ENCODE data around the gene TENM4.

TENM4 gene

DNA sequence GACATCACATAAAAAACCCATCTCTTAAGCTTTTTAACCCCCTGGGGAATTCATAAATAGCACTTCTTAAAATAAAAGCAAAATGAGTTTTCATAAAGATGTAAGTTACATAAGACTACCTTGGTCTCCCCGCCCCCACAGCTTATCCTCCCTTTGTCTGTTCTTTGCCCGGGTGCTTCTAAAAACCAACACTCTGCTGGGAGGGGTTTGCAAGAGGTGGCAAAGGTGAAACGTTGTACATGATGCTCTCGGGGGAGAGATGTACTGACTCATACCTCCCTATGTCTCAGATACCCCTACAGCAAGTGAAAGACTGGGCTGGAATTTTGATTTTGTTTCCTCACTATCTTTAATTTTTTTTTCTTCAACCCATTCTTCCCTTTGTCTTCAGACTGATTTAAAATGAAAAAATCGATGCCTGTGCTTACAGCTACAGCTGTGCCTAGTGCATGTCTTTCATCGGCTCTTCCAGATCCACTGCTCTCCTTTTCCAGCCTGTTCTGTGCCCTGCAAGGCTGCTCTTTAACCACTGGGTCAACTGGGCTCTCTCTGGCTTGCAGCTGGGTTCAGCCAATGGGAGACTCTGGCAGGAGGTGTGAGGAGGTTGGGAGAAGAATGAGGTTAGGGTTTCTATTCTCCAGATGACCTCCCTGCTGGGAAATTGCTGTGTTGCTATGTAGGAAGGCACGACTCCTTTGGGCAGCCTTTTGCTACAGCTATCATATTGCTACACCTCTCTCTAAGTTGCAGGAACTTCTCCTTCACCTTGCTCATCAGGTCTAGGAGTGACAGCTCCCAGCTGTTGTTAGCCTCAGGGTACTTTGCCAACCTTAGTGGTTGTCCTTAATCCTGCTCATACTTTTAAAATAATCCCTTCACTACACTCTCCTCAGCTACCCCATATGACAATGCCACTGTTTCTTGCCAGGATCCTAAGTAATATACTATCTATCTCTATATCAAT is 266.5 kb downstream of the TENM4 start:
- TF ChIP-seq CREB1 (IDR thresholded peaks at IDR 0.05; ENCODE audit: low read depth) = no peak
- no peak for TF ChIP-seq TEAD4 (IDR thresholded peaks at IDR 0.05)
- no peak for TF ChIP-seq NFIC (IDR thresholded peaks at IDR 0.05)
- TF ChIP-seq, protein P1, sequence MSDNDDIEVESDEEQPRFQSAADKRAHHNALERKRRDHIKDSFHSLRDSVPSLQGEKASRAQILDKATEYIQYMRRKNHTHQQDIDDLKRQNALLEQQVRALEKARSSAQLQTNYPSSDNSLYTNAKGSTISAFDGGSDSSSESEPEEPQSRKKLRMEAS (IDR thresholded peaks at IDR 0.05) = no peak
- TF ChIP-seq ZBTB7A (IDR thresholded peaks at IDR 0.05; ENCODE audit: low read depth) = no peak
- TF ChIP-seq YY1 (IDR thresholded peaks at IDR 0.05; ENCODE audit: low read depth) = no peak
- TF ChIP-seq USF1 (IDR thresholded peaks at IDR 0.05) = no peak
- TF ChIP-seq EGR1 (IDR thresholded peaks at IDR 0.05) = no peak
- TF ChIP-seq, protein P2, sequence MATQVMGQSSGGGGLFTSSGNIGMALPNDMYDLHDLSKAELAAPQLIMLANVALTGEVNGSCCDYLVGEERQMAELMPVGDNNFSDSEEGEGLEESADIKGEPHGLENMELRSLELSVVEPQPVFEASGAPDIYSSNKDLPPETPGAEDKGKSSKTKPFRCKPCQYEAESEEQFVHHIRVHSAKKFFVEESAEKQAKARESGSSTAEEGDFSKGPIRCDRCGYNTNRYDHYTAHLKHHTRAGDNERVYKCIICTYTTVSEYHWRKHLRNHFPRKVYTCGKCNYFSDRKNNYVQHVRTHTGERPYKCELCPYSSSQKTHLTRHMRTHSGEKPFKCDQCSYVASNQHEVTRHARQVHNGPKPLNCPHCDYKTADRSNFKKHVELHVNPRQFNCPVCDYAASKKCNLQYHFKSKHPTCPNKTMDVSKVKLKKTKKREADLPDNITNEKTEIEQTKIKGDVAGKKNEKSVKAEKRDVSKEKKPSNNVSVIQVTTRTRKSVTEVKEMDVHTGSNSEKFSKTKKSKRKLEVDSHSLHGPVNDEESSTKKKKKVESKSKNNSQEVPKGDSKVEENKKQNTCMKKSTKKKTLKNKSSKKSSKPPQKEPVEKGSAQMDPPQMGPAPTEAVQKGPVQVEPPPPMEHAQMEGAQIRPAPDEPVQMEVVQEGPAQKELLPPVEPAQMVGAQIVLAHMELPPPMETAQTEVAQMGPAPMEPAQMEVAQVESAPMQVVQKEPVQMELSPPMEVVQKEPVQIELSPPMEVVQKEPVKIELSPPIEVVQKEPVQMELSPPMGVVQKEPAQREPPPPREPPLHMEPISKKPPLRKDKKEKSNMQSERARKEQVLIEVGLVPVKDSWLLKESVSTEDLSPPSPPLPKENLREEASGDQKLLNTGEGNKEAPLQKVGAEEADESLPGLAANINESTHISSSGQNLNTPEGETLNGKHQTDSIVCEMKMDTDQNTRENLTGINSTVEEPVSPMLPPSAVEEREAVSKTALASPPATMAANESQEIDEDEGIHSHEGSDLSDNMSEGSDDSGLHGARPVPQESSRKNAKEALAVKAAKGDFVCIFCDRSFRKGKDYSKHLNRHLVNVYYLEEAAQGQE (IDR thresholded peaks at IDR 0.05; ENCODE audit: low read depth) = no peak
- no peak for TF ChIP-seq CEBPB (IDR thresholded peaks at IDR 0.05)
- TF ChIP-seq TAF1 (IDR thresholded peaks at IDR 0.05; ENCODE audit: low read depth) = no peak
- no peak for TF ChIP-seq FOXM1 (IDR thresholded peaks at IDR 0.05; ENCODE audit: borderline replicate concordance, low read depth)
- TF ChIP-seq TCF12 (IDR thresholded peaks at IDR 0.05; ENCODE audit: low read depth) = no peak
- TF ChIP-seq EP300 (IDR thresholded peaks at IDR 0.05; ENCODE audit: borderline replicate concordance) = no peak

- TF ChIP-seq FOXM1 (IDR thresholded peaks at IDR 0.05; ENCODE audit: borderline replicate concordance, low read depth) (no peak), RAD21 (IDR thresholded peaks at IDR 0.05; ENCODE audit: low read depth) (no peak), EP300 (IDR thresholded peaks at IDR 0.05; ENCODE audit: borderline replicate concordance) (no peak)
Measured at GRCh38 chr11:79173615-79174014, 267.2 kb downstream of the TENM4 start.

- no peak for TF ChIP-seq TCF12 (IDR thresholded peaks at IDR 0.05; ENCODE audit: low read depth)
- no peak for TF ChIP-seq EP300 (IDR thresholded peaks at IDR 0.05; ENCODE audit: borderline replicate concordance)
- no peak for TF ChIP-seq TAF1 (IDR thresholded peaks at IDR 0.05; ENCODE audit: low read depth)
- no peak for TF ChIP-seq RAD21 (IDR thresholded peaks at IDR 0.05; ENCODE audit: low read depth)
- TF ChIP-seq USF1 (IDR thresholded peaks at IDR 0.05) = no peak
- TF ChIP-seq EGR1 (IDR thresholded peaks at IDR 0.05) = no peak
- no peak for TF ChIP-seq NFIC (IDR thresholded peaks at IDR 0.05)
- no peak for TF ChIP-seq FOXM1 (IDR thresholded peaks at IDR 0.05; ENCODE audit: borderline replicate concordance, low read depth)
- no peak for TF ChIP-seq TEAD4 (IDR thresholded peaks at IDR 0.05)
- TF ChIP-seq, protein P2 (IDR thresholded peaks at IDR 0.05; ENCODE audit: low read depth) = no peak
- TF ChIP-seq CEBPB (IDR thresholded peaks at IDR 0.05) = no peak
Measured at GRCh38 chr11:79170321-79170720, 270.5 kb downstream of the TENM4 start.

- TF ChIP-seq, protein P2 (IDR thresholded peaks at IDR 0.05; ENCODE audit: low read depth) = no peak
- TF ChIP-seq EP300 (IDR thresholded peaks at IDR 0.05; ENCODE audit: borderline replicate concordance) (no peak), FOXM1 (IDR thresholded peaks at IDR 0.05; ENCODE audit: borderline replicate concordance, low read depth) (no peak), RAD21 (IDR thresholded peaks at IDR 0.05; ENCODE audit: low read depth) (no peak), YY1 (IDR thresholded peaks at IDR 0.05; ENCODE audit: low read depth) (no peak), CEBPB (IDR thresholded peaks at IDR 0.05) (no peak), ZBTB7A (IDR thresholded peaks at IDR 0.05; ENCODE audit: low read depth) (no peak), TAF1 (IDR thresholded peaks at IDR 0.05; ENCODE audit: low read depth) (no peak), USF1 (IDR thresholded peaks at IDR 0.05) (no peak)
- TF ChIP-seq, protein P1 (IDR thresholded peaks at IDR 0.05) = no peak
Measured at GRCh38 chr11:79168530-79169110, 272.2 kb downstream of the TENM4 start.

All from Ishikawa (cell line).